ENCODE data around the gene HEG1.

GRCh38 chr3:125072301-125072700, 16.5 kb upstream of the HEG1 start:
- no peak for TF ChIP-seq CTCF (conservative IDR thresholded peaks at IDR 0.05; ENCODE audit: low read depth, low read length)
- no peak for TF ChIP-seq EZH2 (IDR thresholded peaks at IDR 0.05; ENCODE audit: low read length, unreplicated experiment)
- no peak for TF ChIP-seq EZH2phosphoT487 (IDR thresholded peaks at IDR 0.05; ENCODE audit: borderline replicate concordance, low read length)
